BE2C (cell line): Measurements from ENCODE around the gene AP5M1.

Source experiments
- DNase-seq: peaks from one replicate; pipeline ENCODE4 v3.0.0-alpha.2; 2020
- H3K27me3 ChIP-seq: fragments of 250-450 bp; sonication (Bioruptor Pico); 2 replicates; pipeline ENCODE4 v1.5.1; 2020; ENCODE audit warnings: mild to moderate bottlenecking
- H3K36me3 ChIP-seq: fragments of 250-450 bp; sonication (Bioruptor Pico); 2 replicates; pipeline ENCODE4 v1.5.1; 2020; ENCODE audit warnings: mild to moderate bottlenecking
- H3K4me1 ChIP-seq: fragments of 250-450 bp; sonication (Bioruptor Pico); 2 replicates; pipeline ENCODE4 v1.5.1; 2020
- H3K4me3 ChIP-seq: 2 replicates; pipeline ENCODE4 v1.5.1; 2011; ENCODE audit warnings: low read depth, low read length
- H3K9me3 ChIP-seq: fragments of 250-450 bp; sonication (Bioruptor Pico); 2 replicates; pipeline ENCODE4 v1.5.1; 2020
- CTCF ChIP-seq: IDR thresholded peaks from 2 replicates; pipeline ENCODE4 v1.5.1; 2012; ENCODE audit warnings: mild to moderate bottlenecking, low read depth, low read length

Gene AP5M1

GRCh38 chr14:57275023-57275664 is 6.4 kb downstream of the AP5M1 start:
- no peak for DNase-seq
- Histone ChIP-seq H3K9me3 (no peaks in the 10 kb centered on the region), H3K4me1 (no peaks in the 10 kb centered on the region), H3K4me3 (no peak overlapping the region), H3K27me3 (no peaks in the 10 kb centered on the region), H3K36me3 (peaks cover 24% of the 10 kb centered on the region)
- no peak for TF ChIP-seq CTCF

- Histone ChIP-seq H3K27me3 (no peaks in the 10 kb centered on the region), H3K4me1 (no peaks in the 10 kb centered on the region), H3K4me3 (no peak overlapping the region), H3K9me3 (no peaks in the 10 kb centered on the region), H3K36me3 (peaks cover 34% of the 10 kb centered on the region)
- TF ChIP-seq CTCF, result no peak
- no peak for DNase-seq
These were observed 8.3 kb downstream of the AP5M1 start for GRCh38 chr14:57277062-57277461.

GRCh38 chr14:57287745-57288144 is 19.0 kb downstream of the AP5M1 start:
- H3K36me3 ChIP-seq, result peaks cover 16% of the 10 kb centered on the region
- no peaks in the 10 kb centered on the region for H3K4me1 ChIP-seq
- H3K27me3 ChIP-seq, result no peaks in the 10 kb centered on the region
- no peak for TF ChIP-seq CTCF
- H3K9me3 ChIP-seq, result no peaks in the 10 kb centered on the region
- DNase-seq, result no peak
- no peak overlapping the region for H3K4me3 ChIP-seq

- peaks cover 6% of the 10 kb centered on the region for H3K36me3 ChIP-seq
- no peak for TF ChIP-seq CTCF
- DNase-seq, result no peak
These were observed 22.0 kb downstream of the AP5M1 start for GRCh38 chr14:57290751-57291150.

GRCh38 chr14:57291692-57292647 is 23.2 kb downstream of the AP5M1 start:
- TF ChIP-seq CTCF, result no peak
- Histone ChIP-seq H3K9me3 (no peaks in the 10 kb centered on the region), H3K4me3 (no peak overlapping the region), H3K27me3 (no peaks in the 10 kb centered on the region), H3K36me3 (no peaks in the 10 kb centered on the region; the same call in none of the 2 replicates), H3K4me1 (no peaks in the 10 kb centered on the region)
- DNase-seq, result no peak

More at GRCh38 chr14:57290751-57291150, 22.0 kb downstream of the AP5M1 start:
- no peak overlapping the region for H3K4me3 ChIP-seq
- no peaks in the 10 kb centered on the region for H3K27me3 ChIP-seq
- no peaks in the 10 kb centered on the region for H3K4me1 ChIP-seq
- H3K9me3 ChIP-seq, result no peaks in the 10 kb centered on the region
